ENCODE results near the gene DIDO1. TPM values are rescaled to one million over a fixed set of nuclear protein-coding genes. Genes with fewer than 3 reads are reported as not detected.

The DIDO1 gene
- total and polyA plus RNA-seq, 2 of the 13 experiments (the other 11 are each of a cell fraction or from before 2014, with no cell fraction given): 75.0 to 75.1 TPM

DNA sequence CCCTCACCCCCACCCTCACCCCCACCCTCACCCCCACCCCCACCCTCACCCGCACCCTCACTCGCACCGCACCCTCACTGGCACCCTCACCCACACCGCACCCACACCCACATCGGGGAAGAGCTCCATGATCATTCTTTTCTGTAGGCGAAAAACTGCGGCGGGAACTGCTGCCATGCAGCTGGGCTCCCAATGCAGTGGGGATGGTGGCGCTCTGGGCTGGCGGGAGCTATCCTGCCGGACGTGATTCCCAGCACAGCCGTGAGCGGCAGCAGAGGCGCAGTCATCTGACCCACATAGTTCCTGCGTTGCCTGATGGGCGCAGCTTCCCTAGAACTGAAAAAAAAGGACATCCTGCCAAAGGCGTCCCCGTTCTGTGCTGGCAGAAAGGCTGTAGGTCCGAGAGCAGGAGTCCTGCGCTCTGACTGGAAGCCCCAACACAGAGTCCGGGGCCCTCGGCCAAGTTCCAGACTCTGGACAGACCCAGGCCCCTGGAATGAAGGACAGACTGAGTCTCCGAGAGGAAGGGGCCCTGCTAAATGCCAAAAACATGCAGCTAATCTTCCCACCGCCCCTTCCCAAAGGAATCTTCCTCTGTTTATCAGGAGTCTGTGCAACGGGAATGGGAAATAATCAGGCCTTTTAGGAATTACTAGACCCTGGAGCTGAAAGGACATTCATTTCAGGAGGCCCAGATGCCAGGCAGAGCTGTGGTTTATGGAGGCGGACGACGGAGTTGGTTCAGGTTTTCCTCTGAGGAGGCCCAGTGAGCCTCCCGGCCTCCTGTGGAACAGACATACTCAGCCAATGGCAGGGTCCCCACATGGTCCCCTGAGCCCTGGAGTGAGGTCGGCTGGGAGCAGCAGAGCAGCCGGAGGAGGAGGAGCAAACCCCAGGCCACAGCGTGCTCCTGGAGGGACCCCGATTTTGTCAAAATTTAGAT lies 50.6 kb downstream of the DIDO1 start (continued):
- TF ChIP-seq SAFB2 (CRISPR knock-in tag; IDR thresholded peaks at IDR 0.05; ENCODE audit: borderline replicate concordance, low read depth) (no peak), ZNF839 (CRISPR knock-in tag; IDR thresholded peaks at IDR 0.05; ENCODE audit: borderline replicate concordance) (no peak), SP2 (CRISPR knock-in tag; IDR thresholded peaks at IDR 0.05) (no peak), FLYWCH1 (CRISPR knock-in tag; IDR thresholded peaks at IDR 0.05) (no peak), ZSCAN21 (CRISPR knock-in tag; IDR thresholded peaks at IDR 0.05; ENCODE audit: borderline replicate concordance) (no peak; the same call in 1 of the 2 replicates), SMAD9 (CRISPR knock-in tag; IDR thresholded peaks at IDR 0.05) (no peak), SRSF1 (optimal IDR thresholded peaks at IDR 0.05; ENCODE audit: low read depth, low read length) (peak; percentile 74), ZNF121 (CRISPR knock-in tag; IDR thresholded peaks at IDR 0.05) (no peak)
- TF ChIP-seq, protein P1, sequence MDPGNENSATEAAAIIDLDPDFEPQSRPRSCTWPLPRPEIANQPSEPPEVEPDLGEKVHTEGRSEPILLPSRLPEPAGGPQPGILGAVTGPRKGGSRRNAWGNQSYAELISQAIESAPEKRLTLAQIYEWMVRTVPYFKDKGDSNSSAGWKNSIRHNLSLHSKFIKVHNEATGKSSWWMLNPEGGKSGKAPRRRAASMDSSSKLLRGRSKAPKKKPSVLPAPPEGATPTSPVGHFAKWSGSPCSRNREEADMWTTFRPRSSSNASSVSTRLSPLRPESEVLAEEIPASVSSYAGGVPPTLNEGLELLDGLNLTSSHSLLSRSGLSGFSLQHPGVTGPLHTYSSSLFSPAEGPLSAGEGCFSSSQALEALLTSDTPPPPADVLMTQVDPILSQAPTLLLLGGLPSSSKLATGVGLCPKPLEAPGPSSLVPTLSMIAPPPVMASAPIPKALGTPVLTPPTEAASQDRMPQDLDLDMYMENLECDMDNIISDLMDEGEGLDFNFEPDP (CRISPR knock-in tag; conservative IDR thresholded peaks at IDR 0.05): no peak
- TF ChIP-seq, protein P2, sequence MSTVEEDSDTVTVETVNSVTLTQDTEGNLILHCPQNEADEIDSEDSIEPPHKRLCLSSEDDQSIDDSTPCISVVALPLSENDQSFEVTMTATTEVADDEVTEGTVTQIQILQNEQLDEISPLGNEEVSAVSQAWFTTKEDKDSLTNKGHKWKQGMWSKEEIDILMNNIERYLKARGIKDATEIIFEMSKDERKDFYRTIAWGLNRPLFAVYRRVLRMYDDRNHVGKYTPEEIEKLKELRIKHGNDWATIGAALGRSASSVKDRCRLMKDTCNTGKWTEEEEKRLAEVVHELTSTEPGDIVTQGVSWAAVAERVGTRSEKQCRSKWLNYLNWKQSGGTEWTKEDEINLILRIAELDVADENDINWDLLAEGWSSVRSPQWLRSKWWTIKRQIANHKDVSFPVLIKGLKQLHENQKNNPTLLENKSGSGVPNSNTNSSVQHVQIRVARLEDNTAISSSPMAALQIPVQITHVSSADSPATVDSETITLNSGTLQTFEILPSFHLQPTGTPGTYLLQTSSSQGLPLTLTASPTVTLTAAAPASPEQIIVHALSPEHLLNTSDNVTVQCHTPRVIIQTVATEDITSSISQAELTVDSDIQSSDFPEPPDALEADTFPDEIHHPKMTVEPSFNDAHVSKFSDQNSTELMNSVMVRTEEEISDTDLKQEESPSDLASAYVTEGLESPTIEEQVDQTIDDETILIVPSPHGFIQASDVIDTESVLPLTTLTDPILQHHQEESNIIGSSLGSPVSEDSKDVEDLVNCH (CRISPR knock-in tag; IDR thresholded peaks at IDR 0.05): no peak
- TF ChIP-seq, protein P3, sequence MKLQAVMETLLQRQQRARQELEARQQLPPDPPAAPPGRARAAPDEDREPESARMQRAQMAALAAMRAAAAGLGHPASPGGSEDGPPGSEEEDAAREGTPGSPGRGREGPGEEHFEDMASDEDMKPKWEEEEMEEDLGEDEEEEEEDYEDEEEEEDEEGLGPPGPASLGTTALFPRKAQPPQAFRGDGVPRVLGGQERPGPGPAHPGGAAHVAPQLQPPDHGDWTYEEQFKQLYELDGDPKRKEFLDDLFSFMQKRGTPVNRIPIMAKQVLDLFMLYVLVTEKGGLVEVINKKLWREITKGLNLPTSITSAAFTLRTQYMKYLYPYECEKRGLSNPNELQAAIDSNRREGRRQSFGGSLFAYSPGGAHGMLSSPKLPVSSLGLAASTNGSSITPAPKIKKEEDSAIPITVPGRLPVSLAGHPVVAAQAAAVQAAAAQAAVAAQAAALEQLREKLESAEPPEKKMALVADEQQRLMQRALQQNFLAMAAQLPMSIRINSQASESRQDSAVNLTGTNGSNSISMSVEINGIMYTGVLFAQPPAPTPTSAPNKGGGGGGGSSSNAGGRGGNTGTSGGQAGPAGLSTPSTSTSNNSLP (IDR thresholded peaks at IDR 0.05; ENCODE audit: low read depth, low read length): no peak
- TF ChIP-seq, protein P4, sequence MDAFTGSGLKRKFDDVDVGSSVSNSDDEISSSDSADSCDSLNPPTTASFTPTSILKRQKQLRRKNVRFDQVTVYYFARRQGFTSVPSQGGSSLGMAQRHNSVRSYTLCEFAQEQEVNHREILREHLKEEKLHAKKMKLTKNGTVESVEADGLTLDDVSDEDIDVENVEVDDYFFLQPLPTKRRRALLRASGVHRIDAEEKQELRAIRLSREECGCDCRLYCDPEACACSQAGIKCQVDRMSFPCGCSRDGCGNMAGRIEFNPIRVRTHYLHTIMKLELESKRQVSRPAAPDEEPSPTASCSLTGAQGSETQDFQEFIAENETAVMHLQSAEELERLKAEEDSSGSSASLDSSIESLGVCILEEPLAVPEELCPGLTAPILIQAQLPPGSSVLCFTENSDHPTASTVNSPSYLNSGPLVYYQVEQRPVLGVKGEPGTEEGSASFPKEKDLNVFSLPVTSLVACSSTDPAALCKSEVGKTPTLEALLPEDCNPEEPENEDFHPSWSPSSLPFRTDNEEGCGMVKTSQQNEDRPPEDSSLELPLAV (CRISPR knock-in tag; conservative IDR thresholded peaks at IDR 0.05; ENCODE audit: low read depth): no peak
- TF ChIP-seq, protein P5, sequence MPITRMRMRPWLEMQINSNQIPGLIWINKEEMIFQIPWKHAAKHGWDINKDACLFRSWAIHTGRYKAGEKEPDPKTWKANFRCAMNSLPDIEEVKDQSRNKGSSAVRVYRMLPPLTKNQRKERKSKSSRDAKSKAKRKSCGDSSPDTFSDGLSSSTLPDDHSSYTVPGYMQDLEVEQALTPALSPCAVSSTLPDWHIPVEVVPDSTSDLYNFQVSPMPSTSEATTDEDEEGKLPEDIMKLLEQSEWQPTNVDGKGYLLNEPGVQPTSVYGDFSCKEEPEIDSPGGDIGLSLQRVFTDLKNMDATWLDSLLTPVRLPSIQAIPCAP (CRISPR knock-in tag; IDR thresholded peaks at IDR 0.05; ENCODE audit: low read depth): no peak

Measured in HepG2 (cell line).